Tibial nerve (tissue), 4 donors: ENCODE measurements around the gene FBXW9.

Experiments used
- EP300 ChIP-seq, 2 donors: sonication (generic); formaldehyde crosslinking; IDR thresholded peaks; one replicate each; pipeline ENCODE4 v1.6.1; 2017; ENCODE audit warnings: antibody characterized with exemption in 2 of 2, mild to moderate bottlenecking in 1 of 2
- POLR2A ChIP-seq, 2 donors: fragments of 450-650 bp; IDR thresholded peaks; one replicate each; pipeline ENCODE4 v1.6.1; 2017; ENCODE audit warnings: antibody characterized with exemption in 2 of 2, mild to moderate bottlenecking in 2 of 2, moderate library complexity in 2 of 2
- TF ChIP-seq, protein P1 (sequence below), 5 experiments: fragments of 200-600 bp in 3 of 5; fragments of 450-650 bp in 2 of 5; sonication (generic) in 3 of 5; IDR thresholded peaks; one replicate each; pipeline ENCODE4 v1.5.1; 2016 to 2019; ENCODE audit warnings: antibody characterized with exemption in 5 of 5, mild to moderate bottlenecking in 3 of 5, moderate library complexity in 2 of 5

- TF ChIP-seq, protein P1, sequence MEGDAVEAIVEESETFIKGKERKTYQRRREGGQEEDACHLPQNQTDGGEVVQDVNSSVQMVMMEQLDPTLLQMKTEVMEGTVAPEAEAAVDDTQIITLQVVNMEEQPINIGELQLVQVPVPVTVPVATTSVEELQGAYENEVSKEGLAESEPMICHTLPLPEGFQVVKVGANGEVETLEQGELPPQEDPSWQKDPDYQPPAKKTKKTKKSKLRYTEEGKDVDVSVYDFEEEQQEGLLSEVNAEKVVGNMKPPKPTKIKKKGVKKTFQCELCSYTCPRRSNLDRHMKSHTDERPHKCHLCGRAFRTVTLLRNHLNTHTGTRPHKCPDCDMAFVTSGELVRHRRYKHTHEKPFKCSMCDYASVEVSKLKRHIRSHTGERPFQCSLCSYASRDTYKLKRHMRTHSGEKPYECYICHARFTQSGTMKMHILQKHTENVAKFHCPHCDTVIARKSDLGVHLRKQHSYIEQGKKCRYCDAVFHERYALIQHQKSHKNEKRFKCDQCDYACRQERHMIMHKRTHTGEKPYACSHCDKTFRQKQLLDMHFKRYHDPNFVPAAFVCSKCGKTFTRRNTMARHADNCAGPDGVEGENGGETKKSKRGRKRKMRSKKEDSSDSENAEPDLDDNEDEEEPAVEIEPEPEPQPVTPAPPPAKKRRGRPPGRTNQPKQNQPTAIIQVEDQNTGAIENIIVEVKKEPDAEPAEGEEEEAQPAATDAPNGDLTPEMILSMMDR (IDR thresholded peaks at IDR 0.05): no peak
- TF ChIP-seq POLR2A (IDR thresholded peaks at IDR 0.05) (no peak), EP300 (IDR thresholded peaks at IDR 0.05) (no peak)
Observed at GRCh38 chr19:12705654-12706331, 9.4 kb upstream of the FBXW9 start.
